ENCODE data around the gene WASHC4. TPM values are rescaled to one million over a fixed set of nuclear protein-coding genes. Genes with fewer than 3 reads are reported as not detected.

Gene WASHC4
- total RNA-seq, 1 experiment from 2014 or later: 41.2 TPM

DNA sequence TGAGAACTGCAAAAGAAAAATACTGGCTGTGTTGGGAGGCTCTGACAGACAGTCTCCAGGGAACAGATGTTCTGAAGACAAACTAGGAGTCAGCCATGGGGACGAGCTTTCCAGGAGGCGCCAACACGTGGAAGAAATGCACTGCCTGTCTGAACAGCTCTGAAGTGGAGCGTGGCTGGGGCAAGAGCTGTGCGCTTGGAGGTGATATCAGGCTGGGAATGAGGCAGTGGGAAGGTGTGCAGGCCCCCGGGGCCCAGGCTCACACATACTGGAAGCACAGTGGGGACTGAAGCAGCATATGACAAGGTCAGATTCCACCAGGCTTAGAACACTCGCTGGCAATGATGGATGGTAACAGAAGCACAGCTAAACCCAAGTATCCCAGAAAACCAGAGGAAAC is 110.9 kb downstream of the WASHC4 start:
- no peaks in the 10 kb centered on the region for H3K23me2 ChIP-seq (ENCODE audit: insufficient read length, low read depth, low read length, poor library complexity, severe bottlenecking)
- no peak overlapping the region for H2BK15ac ChIP-seq (ENCODE audit: low read depth, low read length)
- no CpG with 5 or more reads among the region's 7 CpGs for WGBS (ENCODE audit: extremely low coverage, insufficient read length, low lambda C conversion rate)
- TF ChIP-seq, protein P1, sequence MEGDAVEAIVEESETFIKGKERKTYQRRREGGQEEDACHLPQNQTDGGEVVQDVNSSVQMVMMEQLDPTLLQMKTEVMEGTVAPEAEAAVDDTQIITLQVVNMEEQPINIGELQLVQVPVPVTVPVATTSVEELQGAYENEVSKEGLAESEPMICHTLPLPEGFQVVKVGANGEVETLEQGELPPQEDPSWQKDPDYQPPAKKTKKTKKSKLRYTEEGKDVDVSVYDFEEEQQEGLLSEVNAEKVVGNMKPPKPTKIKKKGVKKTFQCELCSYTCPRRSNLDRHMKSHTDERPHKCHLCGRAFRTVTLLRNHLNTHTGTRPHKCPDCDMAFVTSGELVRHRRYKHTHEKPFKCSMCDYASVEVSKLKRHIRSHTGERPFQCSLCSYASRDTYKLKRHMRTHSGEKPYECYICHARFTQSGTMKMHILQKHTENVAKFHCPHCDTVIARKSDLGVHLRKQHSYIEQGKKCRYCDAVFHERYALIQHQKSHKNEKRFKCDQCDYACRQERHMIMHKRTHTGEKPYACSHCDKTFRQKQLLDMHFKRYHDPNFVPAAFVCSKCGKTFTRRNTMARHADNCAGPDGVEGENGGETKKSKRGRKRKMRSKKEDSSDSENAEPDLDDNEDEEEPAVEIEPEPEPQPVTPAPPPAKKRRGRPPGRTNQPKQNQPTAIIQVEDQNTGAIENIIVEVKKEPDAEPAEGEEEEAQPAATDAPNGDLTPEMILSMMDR (conservative IDR thresholded peaks at IDR 0.05): no peak
- H3K4me1 ChIP-seq (ENCODE audit: insufficient read depth, low read length): no peaks in the 10 kb centered on the region
- no peak overlapping the region for H3K14ac ChIP-seq (ENCODE audit: insufficient read depth, low read length)
- H3K4me2 ChIP-seq (ENCODE audit: insufficient read depth, insufficient read length, low read length): no peak overlapping the region
- DNase-seq: no peak
- no peak overlapping the region for H2AFZ ChIP-seq (ENCODE audit: low read length)
- no peak overlapping the region for H3K4ac ChIP-seq (ENCODE audit: low read depth, low read length)
- H3K9me3 ChIP-seq (ENCODE audit: control insufficient read depth, low read depth, low read length): no peaks in the 10 kb centered on the region
- Mint-ChIP-seq H3K9me3 (no peaks in the 10 kb centered on the region), H3K27me3 (ENCODE audit: low read depth) (no peaks in the 10 kb centered on the region), H3K36me3 (ENCODE audit: insufficient read depth in 1 of 3, low read depth in 3 of 3) (peaks cover 13 to 43% (median 40%) of the 10 kb centered on the region in 3 experiments; a peak in 6 of 7 replicates), H3K4me3 (no peak overlapping the region), H3K27ac (peak overlapping the region in 2 of 3 experiments; percentile 32 to 85; a peak in 1 of 7 replicates), H3K4me1 (peaks cover 6 to 11% of the 10 kb centered on the region in 2 experiments)
- no peaks in the 10 kb centered on the region for H3K27me3 ChIP-seq (ENCODE audit: insufficient read depth, low read length)
- H2BK20ac ChIP-seq (ENCODE audit: low read depth, low read length, poor library complexity, severe bottlenecking): no peak overlapping the region
- H4K20me1 ChIP-seq (ENCODE audit: control insufficient read depth, insufficient read depth, insufficient read length): no peaks in the 10 kb centered on the region
- H2BK120ac ChIP-seq (ENCODE audit: low read depth, low read length, poor library complexity, severe bottlenecking): no peak overlapping the region
- no peak overlapping the region for H3K9ac ChIP-seq (ENCODE audit: extremely low read depth, insufficient read length, low read length)
- no peak overlapping the region for H3K18ac ChIP-seq (ENCODE audit: insufficient read length, low read depth, low read length)
- H3K23ac ChIP-seq (ENCODE audit: insufficient read length, low read depth, low read length): no peak overlapping the region
- no peak overlapping the region for H4K5ac ChIP-seq (ENCODE audit: insufficient read length, low read depth, low read length)
- no peak overlapping the region for H3K27ac ChIP-seq (ENCODE audit: insufficient read length, low read depth, low read length)
- no peak overlapping the region for H3K56ac ChIP-seq (ENCODE audit: insufficient read length, low read depth, low read length)
- no peak overlapping the region for H4K91ac ChIP-seq (ENCODE audit: insufficient read length, low read depth, low read length)
- no peak overlapping the region for H4K8ac ChIP-seq (replicated peaks; ENCODE audit: insufficient read length, low read depth, low read length)
- no peak overlapping the region for H2AK5ac ChIP-seq (ENCODE audit: insufficient read length, low read length)
- H3K79me2 ChIP-seq (ENCODE audit: insufficient read depth, low read length): no peaks in the 10 kb centered on the region
- H3K79me1 ChIP-seq (ENCODE audit: insufficient read depth, low read depth, low read length, poor library complexity, severe bottlenecking): no peaks in the 10 kb centered on the region
- H2BK12ac ChIP-seq (ENCODE audit: insufficient read length, low read depth, low read length): no peak overlapping the region
- H2BK5ac ChIP-seq (ENCODE audit: insufficient read length, low read length): no peak overlapping the region
- no peak overlapping the region for H3T11ph ChIP-seq (ENCODE audit: low read length)

Other genes with a start within 250 kb of the WASHC4 start
- 4.3 and 4.6 TPM in 2 replicates for gene SLC41A2, start 149.4 kb upstream of the WASHC4 start, total RNA-seq (2021)
- gene NOPCHAP1, start 121.4 kb upstream of the WASHC4 start, total RNA-seq (2021): 49.3 and 54.1 TPM in 2 replicates
- gene ALDH1L2, start 23.3 kb upstream of the WASHC4 start, total RNA-seq (2021): 1.9 and 2.2 TPM in 2 replicates
- gene APPL2, start 128.4 kb downstream of the WASHC4 start, total RNA-seq (2021): 17.0 and 18.5 TPM in 2 replicates
- gene C12orf75, start 223.0 kb downstream of the WASHC4 start, total RNA-seq (2021): 34.9 and 37.9 TPM in 2 replicates